GM21367 (cell line): ENCODE data around the gene C9orf50.

Source experiments
- ATAC-seq: cut with Tn5 transposase; IDR thresholded peaks from one replicate; pipeline ENCODE4 v1.9.1; 2021; ENCODE audit not compliant: unreplicated experiment

The C9orf50 gene

DNA sequence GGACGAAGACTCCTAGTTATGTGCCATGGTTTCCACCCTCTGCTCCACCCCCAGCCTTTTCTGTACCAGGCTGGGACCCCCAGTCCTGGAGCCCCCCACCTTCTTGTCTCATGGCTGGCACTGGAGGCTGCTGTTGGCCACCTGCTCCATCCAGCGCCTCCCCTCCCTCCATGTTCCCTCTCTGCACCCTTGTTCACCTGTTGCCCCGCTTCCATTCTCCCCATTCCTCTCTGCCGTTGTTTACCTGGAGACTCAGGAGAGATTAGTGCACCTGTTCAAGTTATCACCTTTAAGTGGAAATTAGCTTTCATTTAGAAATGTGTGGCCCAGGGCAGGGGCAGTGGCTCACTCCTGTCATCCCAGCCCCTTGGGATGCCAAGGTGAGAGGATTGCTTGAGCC lies 12.3 kb upstream of the C9orf50 start:
- ATAC-seq, result no peak

DNA sequence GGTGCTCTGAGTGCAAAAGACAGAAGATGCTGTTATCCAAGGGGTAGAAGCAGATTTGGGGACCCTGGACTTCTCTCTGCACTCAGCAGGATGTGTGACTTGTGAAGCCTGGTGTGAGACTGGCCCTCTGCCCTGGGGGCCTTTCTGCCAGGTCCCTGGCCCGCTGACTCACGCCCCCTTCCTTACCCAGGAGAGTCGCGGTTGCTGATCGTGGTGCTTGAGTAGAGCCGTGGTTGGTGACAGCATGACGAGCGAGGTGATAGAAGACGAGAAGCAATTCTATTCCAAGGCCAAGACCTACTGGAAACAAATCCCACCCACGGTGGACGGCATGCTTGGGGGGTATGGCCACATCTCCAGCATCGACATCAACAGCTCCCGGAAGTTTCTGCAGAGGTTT lies 11.6 kb upstream of the C9orf50 start:
- no peak for ATAC-seq

DNA sequence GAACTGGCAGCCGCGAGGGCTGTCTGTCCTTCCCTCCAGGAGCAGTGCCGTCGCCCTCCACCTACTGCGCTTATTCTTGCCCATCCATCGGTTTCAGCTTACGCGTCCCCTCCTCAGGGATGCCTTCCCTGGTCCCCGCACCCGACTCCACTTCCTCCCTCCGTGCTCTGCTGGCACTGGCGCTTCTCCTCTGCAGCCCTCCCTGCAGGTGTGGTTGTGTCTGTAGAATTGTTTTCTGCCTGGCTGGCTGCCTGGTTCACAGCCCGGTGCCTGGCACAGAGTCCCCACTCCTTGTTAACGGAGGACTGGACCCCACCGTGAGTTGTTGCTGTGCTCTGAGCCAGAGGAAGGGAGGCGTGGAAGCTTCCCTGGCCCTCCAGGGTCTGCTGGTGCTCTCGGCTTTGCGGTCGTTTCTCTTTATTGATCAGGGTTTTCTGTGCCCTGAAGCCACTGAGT lies 10.8 kb upstream of the C9orf50 start:
- ATAC-seq, result no peak

DNA sequence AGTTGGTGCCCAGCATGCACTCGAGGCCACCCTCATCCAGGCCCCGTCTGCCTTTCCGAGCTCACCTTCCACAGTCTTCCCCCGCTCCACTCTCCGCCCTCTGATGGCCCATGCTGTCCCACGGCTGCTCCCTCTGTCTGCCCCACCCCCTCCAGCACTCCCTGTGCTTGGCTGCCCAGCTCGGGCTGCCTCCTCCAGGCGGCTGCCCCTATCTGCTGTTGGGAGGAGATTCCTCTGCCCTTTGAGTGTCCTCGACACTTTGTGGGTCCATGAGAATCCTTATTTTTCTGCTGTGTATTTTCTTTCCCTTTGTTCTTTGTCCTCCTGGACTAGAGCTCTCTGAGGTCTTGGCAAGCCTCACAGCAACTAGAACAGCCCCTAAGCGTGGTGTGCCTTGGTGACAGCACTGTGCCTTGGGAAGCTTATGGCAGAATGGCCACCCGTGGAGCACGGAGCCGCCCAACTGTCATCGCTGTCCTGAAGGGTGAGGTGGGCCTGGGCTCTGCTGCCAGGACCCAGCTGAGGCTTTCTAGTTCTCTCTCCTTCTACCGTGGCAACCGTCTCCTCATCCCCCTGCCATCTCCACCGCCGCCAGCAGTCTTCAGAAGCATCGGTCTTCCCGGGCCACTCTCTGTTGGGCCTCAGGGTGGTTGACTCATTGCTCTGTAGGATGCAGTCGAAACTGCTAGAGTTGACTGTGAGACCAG lies 10.2 kb upstream of the C9orf50 start:
- ATAC-seq, result no peak

DNA sequence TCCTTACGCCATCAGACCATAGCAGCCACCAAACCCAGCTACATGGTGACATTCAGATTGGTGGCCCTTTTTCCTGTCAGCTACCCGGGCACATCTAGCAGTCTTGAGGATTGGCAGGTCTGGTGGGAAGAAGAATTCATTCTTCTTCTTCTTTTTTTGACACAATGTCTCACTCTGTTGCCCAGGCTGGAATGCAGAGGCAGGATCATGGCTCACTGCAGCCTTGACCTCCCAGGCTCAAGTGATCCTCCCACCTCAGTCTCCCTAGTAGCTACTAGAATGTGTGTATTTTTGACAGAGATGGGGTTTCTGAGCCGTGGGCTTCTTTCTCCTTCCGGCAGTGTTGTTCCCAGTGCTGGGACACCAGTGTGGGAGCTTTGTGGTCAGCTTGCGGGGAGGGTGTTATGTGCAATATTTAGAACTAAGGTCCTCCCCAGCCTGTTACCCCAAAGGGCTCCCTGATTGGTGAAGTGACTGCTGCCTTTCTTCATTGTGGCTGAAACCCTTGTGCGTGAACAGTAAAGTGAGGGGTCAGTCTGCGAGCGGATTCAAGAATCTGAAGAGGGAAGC lies 8.4 kb upstream of the C9orf50 start:
- no peak for ATAC-seq

DNA sequence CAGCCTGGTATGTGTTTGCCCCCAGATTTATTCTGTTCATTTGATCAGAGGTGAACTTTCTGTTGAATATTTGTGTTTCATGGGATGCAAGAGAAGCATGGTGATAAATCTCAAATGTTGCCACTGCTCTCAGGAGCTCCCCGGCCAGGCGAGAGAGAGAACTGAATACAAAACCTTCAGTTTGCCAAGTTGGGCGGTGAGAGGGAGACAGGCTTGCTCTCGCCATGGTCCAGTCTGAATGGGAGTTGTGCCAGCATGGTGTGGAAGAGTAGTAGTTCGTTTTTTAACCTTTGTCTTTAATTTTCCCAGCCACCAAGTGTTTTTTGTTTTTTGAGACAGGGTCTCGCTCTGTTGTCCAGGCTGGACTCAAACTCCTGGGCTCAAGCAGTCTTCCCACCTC lies 7.8 kb upstream of the C9orf50 start:
- no peak for ATAC-seq

DNA sequence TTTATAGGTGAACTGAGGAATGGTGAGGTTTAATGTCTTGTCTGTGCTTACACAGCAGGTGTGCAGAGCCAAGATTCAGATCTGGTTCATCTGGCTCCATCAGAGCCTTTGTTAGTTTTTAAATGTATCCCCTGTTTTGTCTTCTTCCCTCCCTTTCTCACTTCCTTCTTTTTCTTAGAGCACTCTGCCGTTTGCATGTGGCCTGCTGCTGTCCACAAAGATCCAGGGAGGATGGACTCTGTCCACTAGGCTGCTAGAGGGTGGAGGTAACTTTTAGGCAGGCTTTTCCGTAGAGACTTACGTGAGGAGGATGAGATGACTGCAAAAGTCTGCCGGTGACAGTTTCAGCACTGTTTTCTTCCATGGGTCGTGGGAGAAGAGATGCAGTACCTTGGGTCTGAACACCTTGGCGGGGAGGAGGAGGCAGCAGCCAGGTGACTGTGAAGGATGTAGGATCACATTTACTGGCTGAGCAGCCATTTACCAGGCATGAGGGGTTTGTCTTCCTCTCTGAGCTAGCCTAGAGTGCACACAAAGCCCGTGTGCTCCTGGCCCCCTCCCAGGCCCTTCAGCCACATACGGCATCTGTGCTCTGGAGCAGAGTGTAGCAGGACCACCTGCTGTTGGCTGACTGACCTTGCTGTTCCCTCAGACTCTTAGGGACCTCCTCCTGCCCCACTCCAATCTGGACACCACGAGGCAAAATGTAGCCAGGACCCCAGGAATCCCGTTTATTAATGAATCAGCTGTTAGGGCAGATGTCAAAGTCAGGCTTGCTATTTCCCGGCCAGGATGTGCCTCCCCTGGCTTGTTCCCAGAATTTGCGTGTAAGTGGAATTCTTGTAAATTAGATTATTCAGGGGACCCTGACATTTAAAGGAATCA lies 6.9 kb upstream of the C9orf50 start:
- no peak for ATAC-seq

DNA sequence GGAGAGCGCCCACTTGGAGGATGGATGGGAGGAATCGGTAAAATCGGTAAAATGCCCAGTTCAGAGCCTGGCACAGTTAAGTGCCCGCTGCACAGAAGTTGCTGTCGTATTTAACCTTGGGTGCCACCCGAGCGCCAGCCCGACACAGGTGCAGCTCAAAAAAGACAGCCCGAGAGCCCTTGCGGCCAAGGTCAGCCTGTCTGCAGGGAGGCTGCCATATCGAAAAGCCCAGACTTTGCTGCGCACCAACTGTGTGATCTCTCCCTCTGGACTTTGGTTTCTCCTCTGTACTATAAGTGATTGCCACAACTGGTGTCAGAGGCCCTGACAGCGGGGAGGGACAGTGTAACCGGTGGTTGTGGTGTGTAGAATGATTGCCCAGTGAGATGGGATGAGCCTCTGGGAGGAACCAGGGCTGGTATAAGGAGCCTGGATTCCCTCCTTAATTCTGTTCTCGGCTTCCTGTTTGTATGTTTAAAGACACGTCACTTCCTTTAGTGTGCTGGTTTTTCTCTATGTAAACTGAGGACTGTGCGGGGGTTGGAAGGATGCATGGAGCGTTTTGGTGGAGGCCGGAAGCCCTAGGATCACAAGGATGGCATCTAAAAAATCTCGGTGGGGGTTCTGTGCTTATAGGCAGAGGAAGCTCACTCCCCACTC lies 5.9 kb upstream of the C9orf50 start:
- peak; percentile 18 for ATAC-seq

DNA sequence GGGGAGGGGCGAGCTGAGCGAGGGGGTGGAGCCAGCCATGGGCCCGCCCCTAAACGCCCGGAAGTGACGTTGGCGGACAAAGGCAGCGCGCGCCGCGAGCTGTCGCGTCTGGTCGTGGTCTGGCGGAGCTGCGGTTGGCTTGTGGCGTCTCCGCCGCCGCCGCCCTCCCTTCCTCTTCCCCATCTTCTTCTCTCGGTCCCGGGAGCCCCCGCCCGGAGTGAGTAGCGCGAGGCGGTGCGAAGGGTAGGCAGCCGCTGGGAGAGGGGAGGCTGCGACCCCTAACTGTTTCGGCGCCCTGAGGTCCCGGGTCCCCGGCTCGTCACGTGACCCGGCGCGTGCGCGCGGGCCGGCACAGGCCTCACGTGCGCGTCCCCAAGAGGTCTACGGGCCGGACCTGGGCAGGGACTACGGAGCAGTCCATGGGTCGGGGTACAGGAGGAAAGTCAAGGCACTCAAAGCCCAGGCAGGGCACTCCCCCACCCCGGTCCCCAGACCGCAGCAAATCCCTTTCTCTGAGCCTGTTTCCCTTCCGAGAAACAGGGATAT lies 5.3 kb upstream of the C9orf50 start, which contains the start of gene NTMT1:
TSS of gene NTMT1 (plus strand) at position 85 of the 546 bp plus-strand sequence. CDS start 6,541 bp downstream, outside the sequence.
- peak; percentile 63 for ATAC-seq

DNA sequence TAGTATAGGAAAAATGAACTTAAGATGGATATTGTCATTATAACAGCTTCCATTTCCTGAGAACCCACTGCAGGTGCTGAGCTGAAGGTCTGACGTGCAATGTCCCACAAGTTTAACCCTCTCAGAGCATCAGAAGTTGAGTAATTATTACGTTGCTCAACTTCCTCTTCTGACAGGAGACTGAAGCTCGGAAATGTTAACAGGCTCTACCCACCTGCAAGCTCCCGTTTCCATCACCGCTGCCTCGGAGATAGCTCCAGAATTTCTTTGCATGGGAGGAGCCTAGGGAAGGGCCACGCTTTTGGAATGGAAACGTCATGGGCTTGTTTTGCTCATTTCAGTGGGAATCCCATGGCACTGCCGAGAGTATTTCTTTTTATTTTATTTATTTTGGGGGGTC lies 4.0 kb upstream of the C9orf50 start:
- no peak for ATAC-seq

DNA sequence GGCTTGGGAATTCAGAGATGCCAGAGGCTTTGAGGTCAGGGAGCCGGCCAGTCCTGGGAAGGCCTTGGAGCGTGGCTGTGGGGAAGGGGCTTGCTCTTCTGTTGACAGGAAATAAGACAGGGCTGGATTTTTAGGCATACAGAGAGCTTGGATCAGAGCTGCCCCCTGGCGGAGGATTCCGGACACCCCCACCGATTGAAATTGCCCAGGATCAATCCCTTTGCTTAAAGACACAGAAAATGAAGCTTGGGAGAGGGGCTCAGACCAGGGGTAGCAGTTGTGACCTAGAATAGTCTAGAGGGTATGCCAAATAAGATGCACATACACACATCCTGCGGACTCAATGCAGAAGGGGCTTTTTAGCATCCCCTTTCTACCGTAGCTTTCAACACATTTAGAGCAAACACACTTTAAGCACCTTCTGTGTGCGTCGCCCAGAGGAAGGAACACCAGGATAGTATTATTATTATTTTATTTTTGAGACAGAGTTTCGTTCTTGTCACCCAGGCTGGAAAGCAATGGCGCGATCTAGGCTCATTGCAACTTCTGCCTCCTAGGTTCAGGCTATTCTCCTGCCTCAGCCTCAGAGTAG lies 3.4 kb upstream of the C9orf50 start:
- ATAC-seq, result no peak

DNA sequence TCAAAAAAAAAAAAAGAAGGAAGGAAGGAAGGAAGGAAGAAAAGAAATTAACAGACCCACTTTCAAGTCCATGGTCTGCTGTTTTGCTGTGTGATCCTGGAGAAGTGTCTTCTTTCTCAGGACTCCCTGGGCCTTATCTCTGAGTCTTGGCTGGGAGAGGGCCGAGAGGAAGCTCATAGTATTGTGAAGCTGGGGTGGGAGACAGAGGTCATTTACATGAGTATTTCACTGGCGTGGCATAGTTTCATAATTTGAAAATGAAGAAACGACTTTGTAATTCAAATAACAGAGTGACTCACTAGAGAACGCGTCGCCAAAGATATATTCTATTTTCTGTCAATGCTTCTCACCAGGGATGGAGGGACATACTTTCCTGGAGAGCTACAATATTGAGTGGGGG lies 2.4 kb upstream of the C9orf50 start:
- no peak for ATAC-seq

DNA sequence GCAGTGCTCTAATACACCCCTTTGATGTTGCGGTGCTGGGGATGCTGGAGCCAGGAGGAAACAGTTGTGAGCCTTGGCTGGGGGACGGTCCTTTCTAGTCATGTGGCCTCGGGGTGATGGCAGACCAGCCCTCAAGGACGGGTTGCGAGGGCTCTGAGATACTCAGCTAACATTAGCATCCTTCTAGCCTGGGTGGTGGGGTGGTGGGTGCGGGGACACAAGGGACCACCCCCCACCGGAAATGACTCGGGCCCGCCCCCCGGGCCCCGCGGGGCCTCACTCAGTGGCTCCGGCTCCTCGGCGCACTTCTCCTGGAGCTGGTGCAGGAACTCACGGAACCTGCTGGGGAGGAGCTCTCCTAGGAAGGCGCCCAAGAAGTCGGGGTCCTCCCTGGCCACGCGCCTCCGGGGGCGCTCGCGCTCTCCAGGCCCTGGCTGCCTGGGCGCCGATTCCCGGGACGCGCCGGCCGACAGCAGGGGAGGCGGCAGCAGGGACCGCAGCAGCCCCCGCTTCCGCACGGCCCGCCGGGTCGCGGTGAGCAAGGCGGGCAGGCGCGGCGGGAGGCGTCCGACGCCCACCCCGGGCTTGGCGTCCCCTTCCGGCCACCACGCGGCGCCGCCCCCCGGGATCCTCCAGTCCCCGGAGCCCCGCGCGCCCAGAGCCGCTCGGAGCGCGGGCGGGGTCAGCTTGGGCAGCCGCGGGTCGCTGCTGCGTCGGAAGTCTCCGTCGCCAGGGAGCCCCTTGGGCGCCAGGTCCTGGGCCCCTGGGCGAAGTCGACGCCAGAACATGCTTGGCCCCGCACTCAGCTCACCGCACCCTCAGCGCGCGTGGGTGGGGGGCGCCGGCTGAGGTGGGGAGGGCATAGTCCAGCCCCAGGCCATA lies 873 bp downstream of the C9orf50 start:
- no peak for ATAC-seq

DNA sequence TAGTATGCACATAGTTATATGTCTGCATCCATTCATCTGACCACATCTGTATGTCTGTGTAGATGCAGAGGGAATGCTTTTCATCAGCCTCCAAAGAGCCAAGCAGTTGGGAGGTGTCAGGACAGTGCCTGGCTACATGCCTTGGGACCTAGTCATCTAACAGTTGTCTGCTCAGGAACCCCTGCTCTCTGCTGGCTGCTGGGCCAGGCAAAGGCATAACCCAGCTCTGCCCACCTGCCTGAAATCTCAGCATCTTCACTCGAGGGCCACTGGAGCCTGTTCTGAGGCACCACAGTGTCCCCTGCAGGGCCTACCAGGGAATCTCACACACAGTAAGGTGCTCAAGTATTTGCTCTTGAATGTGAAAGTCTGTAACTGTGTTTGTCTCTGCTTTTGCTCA lies 3.7 kb downstream of the C9orf50 start:
- no peak for ATAC-seq

DNA sequence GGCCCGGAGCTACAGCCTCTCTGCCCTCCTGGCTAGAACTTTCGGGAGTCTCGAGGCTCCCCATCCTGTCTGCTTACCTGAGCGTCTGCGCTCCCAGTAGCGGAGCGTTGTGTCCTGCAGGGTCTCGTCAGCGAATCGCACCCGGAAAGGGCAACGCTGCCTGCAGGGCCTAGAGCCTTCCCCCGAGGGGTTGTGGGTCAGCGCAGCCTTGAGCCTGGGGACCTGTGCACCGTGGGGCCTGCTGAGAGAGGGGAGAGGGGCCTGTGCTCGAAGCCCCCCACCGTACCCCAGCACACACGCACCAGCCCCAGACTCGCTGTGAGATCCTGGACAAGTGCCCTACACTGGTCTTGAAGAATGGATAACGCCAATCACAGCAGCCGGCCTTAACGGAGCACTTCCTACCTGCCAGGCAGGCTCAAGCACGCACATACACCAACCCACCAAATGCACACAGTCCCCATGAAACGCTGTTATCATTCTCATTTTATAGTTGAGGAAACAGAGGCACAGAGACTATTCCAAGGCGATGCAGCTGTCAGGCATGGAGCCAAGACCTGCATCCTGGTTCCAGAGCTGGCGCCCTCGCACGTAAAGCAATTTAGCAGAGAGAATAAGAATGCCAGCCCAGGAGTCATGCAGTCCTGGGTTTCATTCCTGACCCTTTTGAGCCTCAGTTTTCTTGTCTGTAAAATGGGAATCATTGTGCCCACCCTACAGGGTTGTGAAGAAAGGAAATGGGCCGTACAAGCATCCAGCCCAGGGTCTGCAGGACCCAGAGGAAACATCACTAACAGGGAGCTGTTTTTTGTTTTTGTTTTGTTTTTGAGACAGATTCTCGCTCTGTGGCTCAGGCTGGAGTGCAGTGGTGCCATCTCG lies 5.3 kb downstream of the C9orf50 start:
- ATAC-seq, result no peak

DNA sequence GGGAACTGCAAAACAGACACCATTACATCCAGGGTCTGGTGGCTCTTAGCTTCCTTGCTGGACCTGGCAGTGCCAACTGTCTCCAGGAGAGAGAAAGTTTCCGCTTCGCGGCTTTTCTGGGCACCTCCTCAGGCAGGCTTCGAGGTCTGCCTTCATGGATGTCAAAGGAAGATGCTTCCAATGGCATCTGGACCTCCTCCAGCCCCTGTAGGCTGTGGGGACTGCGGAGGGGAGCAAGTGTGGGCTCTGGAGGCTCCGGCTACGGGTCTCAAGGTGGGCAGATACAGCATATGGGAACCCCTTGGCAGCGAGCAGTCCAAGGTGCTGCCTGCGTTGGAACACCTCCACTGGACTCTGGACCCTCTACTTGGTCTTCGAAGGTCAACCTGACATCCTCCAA lies 6.0 kb downstream of the C9orf50 start:
- no peak for ATAC-seq

DNA sequence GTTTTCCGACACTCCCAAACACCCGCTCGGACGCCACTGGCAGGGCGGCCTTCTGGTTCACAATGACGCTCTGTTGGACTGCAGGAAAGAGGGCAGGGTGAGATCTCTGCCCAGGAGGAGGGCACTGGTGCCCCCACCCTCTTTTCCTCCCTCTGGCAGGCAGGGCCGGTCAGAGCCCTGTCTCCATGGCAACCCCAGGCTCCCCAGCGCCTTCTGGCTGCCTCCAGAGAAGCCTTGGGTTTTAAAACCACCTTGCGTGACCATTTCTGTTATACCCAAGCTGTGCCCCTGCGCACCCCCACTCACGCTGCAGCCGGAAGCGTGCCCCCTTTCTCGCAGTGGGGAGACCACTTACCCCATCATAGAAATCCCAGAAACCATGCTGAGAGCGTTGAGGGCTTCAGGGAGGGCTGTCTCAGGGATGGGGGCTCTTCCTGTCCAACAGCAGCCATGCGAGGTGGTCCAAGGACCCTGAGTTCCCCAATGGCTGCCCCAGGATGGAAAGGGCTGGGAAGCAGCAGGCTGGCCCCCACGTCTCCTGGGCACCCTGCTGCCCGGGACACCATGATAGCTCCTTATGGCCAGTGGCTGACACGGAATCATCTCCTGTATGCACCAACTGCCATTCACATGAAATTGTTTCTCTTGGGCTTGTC lies 7.3 kb downstream of the C9orf50 start:
- ATAC-seq, result no peak

DNA sequence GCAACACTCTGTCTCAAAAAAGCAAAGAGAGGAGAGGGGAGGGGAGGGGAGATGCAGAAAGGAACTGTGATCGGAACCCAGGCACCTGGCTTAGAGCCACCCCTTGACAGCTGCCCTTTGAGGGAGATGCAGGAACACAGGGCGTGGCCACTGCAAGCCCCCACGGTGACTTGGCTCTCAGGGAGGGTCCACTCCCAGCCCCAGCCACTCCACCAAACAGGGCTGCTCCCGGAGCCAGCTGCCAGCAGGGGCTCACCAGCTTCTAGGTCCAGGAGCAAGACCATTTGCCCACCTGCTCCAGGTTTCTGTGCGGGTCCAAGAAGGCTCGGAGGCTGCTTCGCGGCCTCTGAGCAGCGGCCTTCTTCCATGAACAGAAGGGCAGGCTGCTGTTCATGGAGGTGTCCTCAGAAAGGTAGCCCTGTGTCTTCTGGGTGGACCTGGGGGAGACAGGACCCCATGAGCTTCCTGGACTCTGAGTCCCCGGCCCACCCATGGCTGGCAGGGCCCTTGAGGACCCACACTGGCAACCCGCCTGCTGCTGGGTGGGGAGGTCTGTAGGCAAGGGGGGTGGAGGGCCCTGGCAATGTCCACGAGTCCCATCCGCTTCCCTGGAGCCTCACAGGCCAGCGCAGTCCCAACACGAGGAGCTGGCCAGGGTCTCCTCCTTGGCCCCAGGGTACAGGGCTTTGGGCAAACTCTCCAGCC lies 7.9 kb downstream of the C9orf50 start:
- ATAC-seq, result no peak
